A673 (cell line): ENCODE measurements around the gene GP1BB.

Experiments
- CTCF ChIP-seq: fragments of 300-800, 200-600 bp; sonication (generic); conservative IDR thresholded peaks from 2 replicates; pipeline ENCODE4 v1.5.1; 2017; ENCODE audit warnings: low read depth, mild to moderate bottlenecking, antibody characterized with exemption, low read length, moderate library complexity, mixed read lengths
- EZH2 ChIP-seq: fragments of 200-600 bp; sonication (generic); IDR thresholded peaks from 2 replicates; pipeline ENCODE4 v1.6.1; 2017; ENCODE audit warnings: borderline replicate concordance, low read depth, mild to moderate bottlenecking, mixed read lengths, antibody characterized with exemption, low read length; ENCODE audit not compliant: poor library complexity, severe bottlenecking

DNA sequence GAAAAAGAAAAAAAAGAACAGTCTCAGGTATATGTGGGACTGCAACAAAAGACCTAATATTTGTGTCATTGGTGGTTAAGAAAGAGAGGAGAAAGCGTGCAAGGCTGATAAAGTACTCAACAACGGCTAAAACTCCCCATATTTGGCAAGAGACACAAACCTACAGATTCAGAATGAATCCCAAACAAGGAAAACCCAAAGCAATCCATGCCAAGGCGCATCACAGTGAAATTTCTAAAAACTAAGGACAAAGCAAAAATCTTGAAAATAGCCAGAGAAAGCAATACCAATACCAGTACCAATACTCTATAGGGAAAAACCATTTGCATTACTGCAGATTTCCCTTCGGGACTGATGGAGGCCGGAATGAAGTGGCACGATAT is 41.5 kb upstream of the GP1BB start:
- TF ChIP-seq CTCF (no peak), EZH2 (no peak)
